Measurements from ENCODE around the gene DBP. TPM values are rescaled to one million over a fixed set of nuclear protein-coding genes. Genes with fewer than 3 reads are reported as not detected.

DBP gene
- total RNA-seq, 3 donors from 2014 or later (not counting 1 experiment from before 2014, with no cell fraction given): 16.4 to 31.2 (median 24.3) TPM

DNA sequence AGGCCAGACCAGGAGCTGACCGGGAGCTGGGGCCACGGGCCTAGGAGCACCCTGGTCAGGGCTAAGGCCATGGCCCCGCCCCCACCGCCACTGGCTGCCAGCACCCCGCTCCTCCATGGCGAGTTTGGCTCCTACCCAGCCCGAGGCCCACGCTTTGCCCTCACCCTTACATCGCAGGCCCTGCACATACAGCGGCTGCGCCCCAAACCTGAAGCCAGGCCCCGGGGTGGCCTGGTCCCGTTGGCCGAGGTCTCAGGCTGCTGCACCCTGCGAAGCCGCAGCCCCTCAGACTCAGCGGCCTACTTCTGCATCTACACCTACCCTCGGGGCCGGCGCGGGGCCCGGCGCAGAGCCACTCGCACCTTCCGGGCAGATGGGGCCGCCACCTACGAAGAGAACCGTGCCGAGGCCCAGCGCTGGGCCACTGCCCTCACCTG, 11.3 kb downstream of the DBP start:
- Mint-ChIP-seq H3K4me3 (no peak overlapping the region), H3K27me3 (ENCODE audit: low read depth in 2 of 2) (no peaks in the 10 kb centered on the region), H3K9me3 (no peaks in the 10 kb centered on the region), H3K4me1 (peaks cover 29 to 49% of the 10 kb centered on the region in 2 donors), H3K27ac (peak overlapping the region; percentile 82 to 87), H3K36me3 (no peaks in the 10 kb centered on the region)
- Histone ChIP-seq H3K4me3 (ENCODE audit: low read length) (no peak overlapping the region), H3K36me3 (ENCODE audit: control insufficient read depth, insufficient read depth, low read length) (peaks cover 18% of the 10 kb centered on the region), H3K27ac (ENCODE audit: low read length) (no peak overlapping the region), H3K27me3 (ENCODE audit: control insufficient read depth, insufficient read depth, low read length) (no peaks in the 10 kb centered on the region), H3K9me3 (ENCODE audit: control insufficient read depth, insufficient read depth, low read length) (no peaks in the 10 kb centered on the region), H3K4me1 (ENCODE audit: control insufficient read depth, insufficient read depth, low read length) (peaks cover 73% of the 10 kb centered on the region)
- WGBS (ENCODE audit: insufficient coverage): 98% methylated on average over 30 of the region's 30 CpGs
- intact Hi-C loops (cut with micrococcal nuclease): no loop called here
- ATAC-seq: no peak
- TF ChIP-seq, protein P1, sequence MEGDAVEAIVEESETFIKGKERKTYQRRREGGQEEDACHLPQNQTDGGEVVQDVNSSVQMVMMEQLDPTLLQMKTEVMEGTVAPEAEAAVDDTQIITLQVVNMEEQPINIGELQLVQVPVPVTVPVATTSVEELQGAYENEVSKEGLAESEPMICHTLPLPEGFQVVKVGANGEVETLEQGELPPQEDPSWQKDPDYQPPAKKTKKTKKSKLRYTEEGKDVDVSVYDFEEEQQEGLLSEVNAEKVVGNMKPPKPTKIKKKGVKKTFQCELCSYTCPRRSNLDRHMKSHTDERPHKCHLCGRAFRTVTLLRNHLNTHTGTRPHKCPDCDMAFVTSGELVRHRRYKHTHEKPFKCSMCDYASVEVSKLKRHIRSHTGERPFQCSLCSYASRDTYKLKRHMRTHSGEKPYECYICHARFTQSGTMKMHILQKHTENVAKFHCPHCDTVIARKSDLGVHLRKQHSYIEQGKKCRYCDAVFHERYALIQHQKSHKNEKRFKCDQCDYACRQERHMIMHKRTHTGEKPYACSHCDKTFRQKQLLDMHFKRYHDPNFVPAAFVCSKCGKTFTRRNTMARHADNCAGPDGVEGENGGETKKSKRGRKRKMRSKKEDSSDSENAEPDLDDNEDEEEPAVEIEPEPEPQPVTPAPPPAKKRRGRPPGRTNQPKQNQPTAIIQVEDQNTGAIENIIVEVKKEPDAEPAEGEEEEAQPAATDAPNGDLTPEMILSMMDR (IDR thresholded peaks at IDR 0.05): no peak
- no peak for DNase-seq

DNA sequence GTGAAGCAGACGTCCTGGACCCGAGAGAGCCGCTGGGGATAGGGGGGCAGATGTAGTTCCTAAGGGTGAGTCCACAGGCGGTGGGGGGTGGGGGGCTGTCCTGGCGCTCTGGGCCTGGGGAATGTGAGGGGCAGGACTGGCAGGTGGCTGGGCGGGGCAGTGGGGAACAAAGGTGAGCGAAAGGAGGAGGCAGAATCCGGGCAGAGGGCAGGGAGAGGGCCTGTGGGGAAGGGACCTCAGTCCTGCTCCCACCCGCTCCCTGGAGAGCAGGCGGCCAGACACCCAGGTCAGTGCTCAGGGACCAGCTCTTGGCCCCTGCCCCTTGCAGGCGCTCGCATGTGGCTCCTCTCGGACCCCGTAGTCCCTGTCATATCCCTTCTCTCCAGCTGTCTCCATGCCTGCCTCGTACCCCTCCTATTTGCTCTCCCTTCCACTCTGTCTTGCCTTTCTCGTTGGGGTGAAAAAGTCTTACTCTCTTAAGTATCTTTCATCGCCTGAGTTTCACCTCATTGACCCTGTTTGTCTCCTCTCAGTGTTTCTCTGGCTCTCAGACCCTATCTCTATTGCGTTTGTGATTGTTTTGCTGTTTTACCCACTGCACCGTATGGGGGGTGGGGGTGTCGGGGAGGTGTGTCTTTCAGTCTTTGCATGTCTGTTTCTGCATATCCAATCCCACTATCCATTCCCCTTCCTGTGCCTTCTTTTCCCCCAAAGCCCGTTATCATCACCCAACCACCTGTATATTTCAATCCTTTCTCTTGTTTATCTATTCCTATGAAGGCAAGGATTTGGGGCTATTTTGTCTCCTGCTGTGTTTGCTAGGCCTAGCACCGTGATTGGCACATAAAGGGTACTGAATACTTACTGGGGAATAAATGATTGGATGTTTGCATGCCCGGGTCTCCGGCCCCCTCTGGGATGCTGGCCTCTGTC, 12.1 kb downstream of the DBP start:
- peaks cover 70% of the 10 kb centered on the region for H3K4me1 ChIP-seq (ENCODE audit: control insufficient read depth, insufficient read depth, low read length)

GRCh38 chr19:48624067-48624594, 13.0 kb downstream of the DBP start:
- peak; percentile 88 to 97 for DNase-seq
- Histone ChIP-seq H3K27me3 (ENCODE audit: control insufficient read depth, insufficient read depth, low read length) (no peaks in the 10 kb centered on the region), H3K9me3 (ENCODE audit: control insufficient read depth, insufficient read depth, low read length) (no peaks in the 10 kb centered on the region), H3K36me3 (ENCODE audit: control insufficient read depth, insufficient read depth, low read length) (peaks cover 2% of the 10 kb centered on the region), H3K4me1 (ENCODE audit: control insufficient read depth, insufficient read depth, low read length) (peaks cover 71% of the 10 kb centered on the region), H3K4me3 (ENCODE audit: low read length) (peak overlapping the region; percentile 21), H3K27ac (ENCODE audit: low read length) (peak overlapping the region; percentile 76)
- Mint-ChIP-seq H3K36me3 (no peaks in the 10 kb centered on the region), H3K4me1 (peaks cover 40 to 61% of the 10 kb centered on the region in 2 donors), H3K27me3 (ENCODE audit: low read depth in 2 of 2) (no peaks in the 10 kb centered on the region), H3K27ac (peak overlapping the region; percentile 82 to 87), H3K4me3 (peak overlapping the region; percentile 86), H3K9me3 (no peaks in the 10 kb centered on the region)
- 2% methylated on average over 36 of the region's 40 CpGs for WGBS (ENCODE audit: insufficient coverage)
- peak; percentile 72 to 84 (median 74) for ATAC-seq
- TF ChIP-seq, protein P1 (IDR thresholded peaks at IDR 0.05): no peak
- intact Hi-C loops (cut with micrococcal nuclease): no loop called here

More for the DNA sequence above, 12.1 kb downstream of the DBP start:
- intact Hi-C loops (cut with micrococcal nuclease): no loop called here
- H3K27ac ChIP-seq (ENCODE audit: low read length): peak overlapping the region; percentile 76
- no peaks in the 10 kb centered on the region for H3K9me3 ChIP-seq (ENCODE audit: control insufficient read depth, insufficient read depth, low read length)
- TF ChIP-seq, protein P1 (IDR thresholded peaks at IDR 0.05): no peak
- DNase-seq (no peak), ATAC-seq (no peak)
- peaks cover 31 to 52% of the 10 kb centered on the region in 2 donors for H3K4me1 Mint-ChIP-seq
- no peak overlapping the region for H3K4me3 ChIP-seq (ENCODE audit: low read length)
- H3K27me3 Mint-ChIP-seq (ENCODE audit: low read depth in 2 of 2): no peaks in the 10 kb centered on the region
- no peaks in the 10 kb centered on the region for H3K36me3 Mint-ChIP-seq
- H3K36me3 ChIP-seq (ENCODE audit: control insufficient read depth, insufficient read depth, low read length): peaks cover 10% of the 10 kb centered on the region
- H3K27ac Mint-ChIP-seq: peak overlapping the region; percentile 82 to 87
- no peaks in the 10 kb centered on the region for H3K27me3 ChIP-seq (ENCODE audit: control insufficient read depth, insufficient read depth, low read length)
- H3K9me3 Mint-ChIP-seq: no peaks in the 10 kb centered on the region
- WGBS (ENCODE audit: insufficient coverage): 83% methylated on average over 21 of the region's 24 CpGs
- H3K4me3 Mint-ChIP-seq: peak overlapping the region; percentile 21

Data from natural killer cell (primary cell).